GM12873 (cell line): ENCODE data around the gene OR2H2.

Source experiments
- TF ChIP-seq, protein P1 (sequence below): IDR thresholded peaks from 2 replicates; pipeline ENCODE4 v1.5.1; 2012; ENCODE audit warnings: low read depth, mild to moderate bottlenecking, moderate library complexity, low read length, control low read depth; ENCODE audit not compliant: insufficient read depth; ENCODE audit errors: missing control alignments

The OR2H2 gene

DNA sequence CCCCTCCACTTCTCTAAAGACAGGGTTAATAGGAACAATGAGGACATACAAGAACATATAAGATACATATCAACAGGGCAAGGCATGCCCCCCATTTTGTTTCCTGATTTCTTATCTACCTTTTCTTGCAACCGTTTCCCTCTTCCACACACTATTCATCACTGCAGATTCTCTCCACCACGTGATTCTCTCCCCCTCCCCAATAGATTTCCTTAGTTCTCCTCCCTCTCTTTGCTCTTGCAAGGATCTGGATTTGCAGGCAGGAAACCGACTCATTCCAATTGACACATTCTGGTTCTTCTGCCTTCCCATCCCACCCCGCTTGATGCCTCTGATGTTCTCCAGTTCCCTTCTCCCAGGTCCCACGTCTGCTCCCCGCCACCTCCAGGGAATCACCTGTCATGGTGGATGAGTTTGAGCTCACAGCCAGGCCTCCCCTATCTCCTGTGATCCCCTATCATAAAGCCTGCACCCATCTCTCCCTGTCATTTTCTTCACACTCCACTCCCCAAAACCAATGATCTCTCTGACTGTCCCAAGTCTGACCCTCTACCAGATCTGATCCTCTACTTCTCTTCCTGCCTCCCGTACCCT is 40.5 kb downstream of the OR2H2 start:
- TF ChIP-seq, protein P1, sequence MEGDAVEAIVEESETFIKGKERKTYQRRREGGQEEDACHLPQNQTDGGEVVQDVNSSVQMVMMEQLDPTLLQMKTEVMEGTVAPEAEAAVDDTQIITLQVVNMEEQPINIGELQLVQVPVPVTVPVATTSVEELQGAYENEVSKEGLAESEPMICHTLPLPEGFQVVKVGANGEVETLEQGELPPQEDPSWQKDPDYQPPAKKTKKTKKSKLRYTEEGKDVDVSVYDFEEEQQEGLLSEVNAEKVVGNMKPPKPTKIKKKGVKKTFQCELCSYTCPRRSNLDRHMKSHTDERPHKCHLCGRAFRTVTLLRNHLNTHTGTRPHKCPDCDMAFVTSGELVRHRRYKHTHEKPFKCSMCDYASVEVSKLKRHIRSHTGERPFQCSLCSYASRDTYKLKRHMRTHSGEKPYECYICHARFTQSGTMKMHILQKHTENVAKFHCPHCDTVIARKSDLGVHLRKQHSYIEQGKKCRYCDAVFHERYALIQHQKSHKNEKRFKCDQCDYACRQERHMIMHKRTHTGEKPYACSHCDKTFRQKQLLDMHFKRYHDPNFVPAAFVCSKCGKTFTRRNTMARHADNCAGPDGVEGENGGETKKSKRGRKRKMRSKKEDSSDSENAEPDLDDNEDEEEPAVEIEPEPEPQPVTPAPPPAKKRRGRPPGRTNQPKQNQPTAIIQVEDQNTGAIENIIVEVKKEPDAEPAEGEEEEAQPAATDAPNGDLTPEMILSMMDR, result no peak

DNA sequence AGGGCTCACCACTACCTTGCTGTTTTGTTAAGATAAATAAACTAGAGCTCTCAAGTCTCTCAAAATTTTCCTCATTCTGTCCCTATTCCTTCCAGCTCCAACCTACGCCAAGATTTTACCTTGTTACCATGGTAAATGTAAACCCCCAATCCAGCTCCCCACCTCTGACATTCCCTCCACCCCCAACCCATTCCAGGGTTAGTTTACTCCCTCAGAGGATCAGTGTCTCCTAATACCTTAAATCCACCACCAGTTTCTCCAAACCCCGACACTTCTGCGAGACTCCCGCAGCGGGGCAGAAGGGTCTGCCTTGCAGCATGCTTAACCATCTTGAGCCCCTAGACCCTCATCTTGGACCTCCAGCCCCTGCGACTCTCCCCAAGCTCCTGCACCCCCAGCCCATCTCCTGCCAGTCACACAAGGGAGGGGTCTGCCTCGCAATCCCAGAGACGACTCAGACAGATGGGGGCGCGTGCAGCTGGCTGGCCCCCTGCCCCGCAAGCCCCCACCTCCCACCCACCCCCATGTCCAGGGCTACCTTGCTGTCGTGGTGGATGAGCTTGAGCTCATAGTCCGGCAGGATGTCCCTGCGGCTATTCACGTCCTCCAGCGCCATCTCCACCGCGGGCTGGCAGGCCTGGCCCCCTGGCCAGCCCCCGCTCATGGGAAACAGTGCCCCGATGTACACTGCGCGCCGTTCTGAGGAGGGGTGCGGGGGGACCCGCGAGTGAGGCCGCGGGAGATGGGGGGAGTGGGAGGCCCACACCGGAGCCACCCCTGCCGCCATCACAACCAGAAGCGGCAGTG is 42.2 kb downstream of the OR2H2 start:
- TF ChIP-seq, protein P1, result no peak

DNA sequence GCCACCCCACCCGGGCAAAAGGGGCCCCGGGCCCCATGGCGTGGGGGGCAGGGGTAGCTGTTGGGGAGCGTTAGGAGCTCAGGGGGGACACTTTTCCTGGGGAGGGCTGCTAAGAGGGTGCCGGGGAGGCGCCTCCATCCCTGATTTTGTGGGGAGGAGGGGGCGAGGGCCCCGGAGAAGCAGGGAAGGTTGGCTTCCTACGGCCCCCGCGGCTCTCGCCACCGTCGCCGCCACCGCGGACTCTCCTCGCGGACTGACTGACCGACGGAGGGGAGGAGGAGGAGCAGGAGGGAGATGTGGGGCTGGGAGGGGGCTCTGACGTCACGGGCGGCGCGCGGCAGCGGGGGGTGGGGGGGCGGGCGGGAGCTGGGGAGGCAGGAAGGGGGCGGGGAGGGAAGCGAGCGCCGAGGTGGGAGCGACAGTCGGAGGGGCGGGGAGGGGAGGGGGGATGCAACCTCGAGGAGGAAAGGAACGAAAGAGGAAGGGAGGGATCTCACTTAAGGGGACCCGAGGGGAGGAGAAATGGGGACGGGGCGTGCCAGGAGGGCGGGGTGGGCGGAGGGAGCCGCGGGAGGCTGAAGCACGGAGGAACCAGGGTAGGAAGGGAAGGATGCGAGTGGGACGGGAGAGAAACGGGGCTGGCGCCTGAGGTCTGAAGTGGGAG is 43.0 kb downstream of the OR2H2 start:
- TF ChIP-seq, protein P1, result no peak

DNA sequence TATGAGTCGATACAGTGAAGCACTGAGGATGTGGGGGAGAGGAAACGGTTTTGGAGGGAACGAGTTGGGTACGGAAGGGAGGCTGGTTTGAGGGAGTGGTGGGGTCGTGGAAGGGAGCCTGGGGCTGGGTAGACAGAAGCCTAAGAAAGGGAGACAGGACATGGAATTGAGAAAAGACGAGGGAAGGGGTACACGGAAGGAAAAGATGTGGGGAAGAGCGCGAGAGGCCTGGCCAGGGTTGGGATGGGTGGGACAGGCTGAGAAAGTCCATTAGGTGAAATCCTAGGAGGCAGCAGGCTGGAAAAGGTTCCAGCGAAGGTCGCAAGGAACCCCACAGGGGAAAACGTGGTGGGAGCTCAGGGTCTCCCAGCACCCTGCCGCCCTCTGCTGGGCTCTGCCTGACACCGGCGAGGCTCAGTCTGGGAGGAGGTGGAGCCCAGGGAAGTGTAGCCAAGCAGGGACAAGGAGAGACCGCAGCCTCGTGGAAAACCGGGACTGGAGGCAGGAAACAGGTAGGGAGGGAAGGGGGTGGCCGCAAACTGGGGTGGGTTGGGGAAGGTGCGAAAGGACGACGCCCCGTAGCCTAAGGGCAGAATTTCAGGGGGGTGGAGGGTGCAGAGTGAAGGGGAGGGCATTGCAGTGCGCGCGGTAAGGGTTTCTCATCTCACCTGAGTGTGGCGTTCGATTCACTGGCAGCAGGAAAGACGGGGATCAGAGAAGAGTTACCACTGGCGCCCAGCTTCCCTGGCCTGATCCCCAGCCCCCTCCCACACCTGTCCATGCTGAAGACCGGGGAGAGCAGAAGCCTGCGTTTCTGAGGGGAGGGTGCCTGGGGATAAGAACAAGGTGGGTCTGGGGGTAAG is 43.7 kb downstream of the OR2H2 start:
- TF ChIP-seq, protein P1, result peak; percentile 78

DNA sequence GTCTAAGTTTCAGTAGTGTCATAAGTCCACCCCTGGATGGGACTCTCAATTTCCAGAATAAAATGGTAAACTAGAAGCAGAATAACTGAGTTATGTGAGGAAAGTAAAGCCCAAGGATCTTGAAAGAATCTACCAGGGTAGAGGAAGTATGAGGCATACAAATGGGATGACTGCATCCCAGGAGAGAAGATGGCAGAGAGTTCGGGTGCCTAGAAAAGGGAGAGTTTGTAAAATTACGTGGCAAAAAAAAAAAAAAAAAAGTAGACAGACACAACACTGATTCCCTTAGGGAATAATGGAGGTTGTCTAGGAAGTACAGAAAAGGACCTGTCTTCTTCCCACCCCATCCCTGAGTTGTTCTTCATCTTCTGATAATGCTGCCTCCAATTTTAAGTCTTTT is 44.6 kb downstream of the OR2H2 start:
- TF ChIP-seq, protein P1, result no peak

DNA sequence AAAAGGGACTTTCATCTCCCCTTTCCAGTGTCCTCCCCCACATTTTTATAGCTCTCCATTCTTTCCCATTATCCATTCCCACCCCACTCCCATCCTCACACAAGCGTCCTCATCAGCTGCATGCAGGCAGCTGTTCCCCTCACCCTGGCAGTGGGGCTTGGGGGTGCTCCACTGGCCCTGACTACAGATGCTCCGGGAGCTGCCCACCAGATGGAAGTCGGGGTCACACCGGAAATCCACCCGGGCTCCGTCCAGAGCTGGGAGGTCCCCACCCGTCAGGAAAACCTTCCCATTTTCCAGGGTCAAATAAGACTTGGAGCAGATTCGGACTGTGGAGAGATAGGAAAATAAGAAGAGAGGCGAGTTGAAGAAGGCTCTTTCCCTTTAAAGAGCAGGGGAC is 45.4 kb downstream of the OR2H2 start:
- TF ChIP-seq, protein P1, result no peak
